ENCODE results near the gene LEMD2.

The LEMD2 gene

GRCh38 chr6:33738153-33738552 is 50.8 kb downstream of the LEMD2 start:
- Histone ChIP-seq H3K27me3 (ENCODE audit: control insufficient read depth, insufficient read depth, low read length) (no peaks in the 10 kb centered on the region), H3K9me3 (ENCODE audit: control insufficient read depth, low read depth, low read length) (no peaks in the 10 kb centered on the region), H3K27ac (ENCODE audit: low read length) (no peak overlapping the region), H3K9ac (ENCODE audit: low read length) (no peak overlapping the region), H3K4me3 (ENCODE audit: low read length) (no peak overlapping the region), H3K36me3 (ENCODE audit: control insufficient read depth, low read depth, low read length) (no peaks in the 10 kb centered on the region), H3K4me1 (ENCODE audit: control insufficient read depth, low read depth, low read length) (no peaks in the 10 kb centered on the region)

- Histone ChIP-seq H3K27me3 (ENCODE audit: control insufficient read depth, insufficient read depth, low read length) (no peaks in the 10 kb centered on the region), H3K36me3 (ENCODE audit: control insufficient read depth, low read depth, low read length) (no peaks in the 10 kb centered on the region), H3K27ac (ENCODE audit: low read length) (no peak overlapping the region), H3K9me3 (ENCODE audit: control insufficient read depth, low read depth, low read length) (no peaks in the 10 kb centered on the region), H3K4me1 (ENCODE audit: control insufficient read depth, low read depth, low read length) (no peaks in the 10 kb centered on the region), H3K9ac (ENCODE audit: low read length) (no peak overlapping the region), H3K4me3 (ENCODE audit: low read length) (no peak overlapping the region)
Measured at GRCh38 chr6:33737267-33738026, 51.5 kb downstream of the LEMD2 start.

- H3K4me1 ChIP-seq (ENCODE audit: control insufficient read depth, low read depth, low read length) = no peaks in the 10 kb centered on the region
Measured at GRCh38 chr6:33735216-33735615, 53.7 kb downstream of the LEMD2 start.

GRCh38 chr6:33733709-33734007 is 55.3 kb downstream of the LEMD2 start:
- H3K4me1 ChIP-seq (ENCODE audit: control insufficient read depth, low read depth, low read length) = no peaks in the 10 kb centered on the region
- no peak overlapping the region for H3K27ac ChIP-seq (ENCODE audit: low read length)
- no peaks in the 10 kb centered on the region for H3K36me3 ChIP-seq (ENCODE audit: control insufficient read depth, low read depth, low read length)
- H3K27me3 ChIP-seq (ENCODE audit: control insufficient read depth, insufficient read depth, low read length) = no peaks in the 10 kb centered on the region
- no peak overlapping the region for H3K4me3 ChIP-seq (ENCODE audit: low read length)
- no peaks in the 10 kb centered on the region for H3K9me3 ChIP-seq (ENCODE audit: control insufficient read depth, low read depth, low read length)
- no peak overlapping the region for H3K9ac ChIP-seq (ENCODE audit: low read length)

More at GRCh38 chr6:33735216-33735615, 53.7 kb downstream of the LEMD2 start:
- H3K9me3 ChIP-seq (ENCODE audit: control insufficient read depth, low read depth, low read length) = no peaks in the 10 kb centered on the region
- H3K36me3 ChIP-seq (ENCODE audit: control insufficient read depth, low read depth, low read length) = no peaks in the 10 kb centered on the region
- H3K4me3 ChIP-seq (ENCODE audit: low read length) = no peak overlapping the region
- no peaks in the 10 kb centered on the region for H3K27me3 ChIP-seq (ENCODE audit: control insufficient read depth, insufficient read depth, low read length)
- no peak overlapping the region for H3K27ac ChIP-seq (ENCODE audit: low read length)
- no peak overlapping the region for H3K9ac ChIP-seq (ENCODE audit: low read length)

GRCh38 chr6:33732817-33733708 is 55.9 kb downstream of the LEMD2 start:
- Histone ChIP-seq H3K27me3 (ENCODE audit: control insufficient read depth, insufficient read depth, low read length) (no peaks in the 10 kb centered on the region), H3K9ac (ENCODE audit: low read length) (no peak overlapping the region)

GRCh38 chr6:33732385-33732784 is 56.5 kb downstream of the LEMD2 start:
- Histone ChIP-seq H3K9ac (ENCODE audit: low read length) (no peak overlapping the region), H3K9me3 (ENCODE audit: control insufficient read depth, low read depth, low read length) (no peaks in the 10 kb centered on the region), H3K27ac (ENCODE audit: low read length) (no peak overlapping the region), H3K27me3 (ENCODE audit: control insufficient read depth, insufficient read depth, low read length) (no peaks in the 10 kb centered on the region), H3K4me1 (ENCODE audit: control insufficient read depth, low read depth, low read length) (no peaks in the 10 kb centered on the region), H3K36me3 (ENCODE audit: control insufficient read depth, low read depth, low read length) (no peaks in the 10 kb centered on the region), H3K4me3 (ENCODE audit: low read length) (no peak overlapping the region)

More at GRCh38 chr6:33732817-33733708, 55.9 kb downstream of the LEMD2 start:
- H3K4me1 ChIP-seq (ENCODE audit: control insufficient read depth, low read depth, low read length) = no peaks in the 10 kb centered on the region
- no peak overlapping the region for H3K4me3 ChIP-seq (ENCODE audit: low read length)
- H3K9me3 ChIP-seq (ENCODE audit: control insufficient read depth, low read depth, low read length) = no peaks in the 10 kb centered on the region
- H3K36me3 ChIP-seq (ENCODE audit: control insufficient read depth, low read depth, low read length) = no peaks in the 10 kb centered on the region
- H3K27ac ChIP-seq (ENCODE audit: low read length) = no peak overlapping the region

- H3K27ac ChIP-seq (ENCODE audit: low read length) = no peak overlapping the region
- no peak overlapping the region for H3K9ac ChIP-seq (ENCODE audit: low read length)
- H3K4me3 ChIP-seq (ENCODE audit: low read length) = no peak overlapping the region
- no peaks in the 10 kb centered on the region for H3K9me3 ChIP-seq (ENCODE audit: control insufficient read depth, low read depth, low read length)
- H3K27me3 ChIP-seq (ENCODE audit: control insufficient read depth, insufficient read depth, low read length) = no peaks in the 10 kb centered on the region
- H3K36me3 ChIP-seq (ENCODE audit: control insufficient read depth, low read depth, low read length) = no peaks in the 10 kb centered on the region
- H3K4me1 ChIP-seq (ENCODE audit: control insufficient read depth, low read depth, low read length) = no peaks in the 10 kb centered on the region
Measured at GRCh38 chr6:33731751-33732282, 57.1 kb downstream of the LEMD2 start.

- Histone ChIP-seq H3K27ac (ENCODE audit: low read length) (no peak overlapping the region), H3K4me3 (ENCODE audit: low read length) (no peak overlapping the region), H3K4me1 (ENCODE audit: control insufficient read depth, low read depth, low read length) (no peaks in the 10 kb centered on the region), H3K9me3 (ENCODE audit: control insufficient read depth, low read depth, low read length) (no peaks in the 10 kb centered on the region), H3K27me3 (ENCODE audit: control insufficient read depth, insufficient read depth, low read length) (no peaks in the 10 kb centered on the region), H3K9ac (ENCODE audit: low read length) (no peak overlapping the region), H3K36me3 (ENCODE audit: control insufficient read depth, low read depth, low read length) (no peaks in the 10 kb centered on the region)
Measured at GRCh38 chr6:33731035-33731434, 57.9 kb downstream of the LEMD2 start.

- Histone ChIP-seq H3K27me3 (ENCODE audit: control insufficient read depth, insufficient read depth, low read length) (no peaks in the 10 kb centered on the region), H3K4me3 (ENCODE audit: low read length) (no peak overlapping the region), H3K9me3 (ENCODE audit: control insufficient read depth, low read depth, low read length) (no peaks in the 10 kb centered on the region), H3K27ac (ENCODE audit: low read length) (no peak overlapping the region), H3K36me3 (ENCODE audit: control insufficient read depth, low read depth, low read length) (no peaks in the 10 kb centered on the region), H3K9ac (ENCODE audit: low read length) (no peak overlapping the region), H3K4me1 (ENCODE audit: control insufficient read depth, low read depth, low read length) (peaks cover 1% of the 10 kb centered on the region)
Measured at GRCh38 chr6:33730611-33731010, 58.3 kb downstream of the LEMD2 start.

- Histone ChIP-seq H3K9ac (ENCODE audit: low read length) (no peak overlapping the region), H3K27ac (ENCODE audit: low read length) (no peak overlapping the region), H3K36me3 (ENCODE audit: control insufficient read depth, low read depth, low read length) (no peaks in the 10 kb centered on the region), H3K4me3 (ENCODE audit: low read length) (no peak overlapping the region), H3K9me3 (ENCODE audit: control insufficient read depth, low read depth, low read length) (no peaks in the 10 kb centered on the region), H3K4me1 (ENCODE audit: control insufficient read depth, low read depth, low read length) (peaks cover 13% of the 10 kb centered on the region), H3K27me3 (ENCODE audit: control insufficient read depth, insufficient read depth, low read length) (no peaks in the 10 kb centered on the region)
Measured at GRCh38 chr6:33729059-33729458, 59.9 kb downstream of the LEMD2 start.

GRCh38 chr6:33728438-33728837 is 60.5 kb downstream of the LEMD2 start:
- no peaks in the 10 kb centered on the region for H3K9me3 ChIP-seq (ENCODE audit: control insufficient read depth, low read depth, low read length)
- no peak overlapping the region for H3K9ac ChIP-seq (ENCODE audit: low read length)
- peaks cover 15% of the 10 kb centered on the region for H3K4me1 ChIP-seq (ENCODE audit: control insufficient read depth, low read depth, low read length)
- no peak overlapping the region for H3K27ac ChIP-seq (ENCODE audit: low read length)
- H3K27me3 ChIP-seq (ENCODE audit: control insufficient read depth, insufficient read depth, low read length) = no peaks in the 10 kb centered on the region
- H3K4me3 ChIP-seq (ENCODE audit: low read length) = no peak overlapping the region
- no peaks in the 10 kb centered on the region for H3K36me3 ChIP-seq (ENCODE audit: control insufficient read depth, low read depth, low read length)

Measured in iPS-18a (cell line).